Uterus (tissue), 4 donors: ENCODE results near the gene FAM227B. TPM values are rescaled to one million over a fixed set of nuclear protein-coding genes. Genes with fewer than 3 reads are reported as not detected.
A peak's percentile ranks its signal among the peaks of the same experiment; 100 is the strongest.
"Not testable (repeated sequence)": the region's sequence is repeated elsewhere in the genome, so short reads cannot be mapped to it uniquely, and the experiment has no call there.

Source experiments
- DNase-seq, 2 donors: peaks; one replicate each; pipeline ENCODE4 v3.0.0-alpha.2; 2019 to 2020
- H3K27ac ChIP-seq, 2 donors: fragments of 200-600 bp; sonication (generic); 1 replicate in 1 of 2; 2 replicates in 1 of 2; pipeline ENCODE4 v1.5.1; 2016 to 2018
- H3K27me3 ChIP-seq, 2 donors: fragments of 200-600 bp; sonication (generic); one replicate each; pipeline ENCODE4 v1.5.1; 2018 to 2019; ENCODE audit warnings: control low read depth in 1 of 2
- H3K36me3 ChIP-seq, 2 donors: fragments of 200-600 bp; sonication (generic); one replicate each; pipeline ENCODE4 v1.5.1; 2019; ENCODE audit warnings: control low read depth in 1 of 2
- H3K4me1 ChIP-seq, 2 donors: fragments of 200-600 bp; sonication (generic); one replicate each; pipeline ENCODE4 v1.5.1; 2018 to 2019; ENCODE audit warnings: control low read depth in 1 of 2
- H3K4me3 ChIP-seq, 2 donors: fragments of 200-600 bp; sonication (generic); 1 replicate in 1 of 2; 2 replicates in 1 of 2; pipeline ENCODE4 v1.5.1; 2018 to 2019; ENCODE audit warnings: mild to moderate bottlenecking in 1 of 2
- H3K9me3 ChIP-seq, 2 donors: fragments of 200-600 bp; sonication (generic); one replicate each; pipeline ENCODE4 v1.5.1; 2019; ENCODE audit warnings: control low read depth in 1 of 2
- CTCF ChIP-seq, 4 experiments: fragments of 200-600 bp in 2 of 4; fragments of 450-650 bp in 2 of 4; sonication (generic) in 2 of 4; IDR thresholded peaks; one replicate each; pipeline ENCODE4 v1.5.1; 2016 to 2019; ENCODE audit warnings: antibody characterized with exemption in 4 of 4, mild to moderate bottlenecking in 2 of 4, moderate library complexity in 1 of 4
- POLR2A ChIP-seq, 2 donors: fragments of 450-650 bp; IDR thresholded peaks; one replicate each; pipeline ENCODE4 v1.6.1; 2016; ENCODE audit warnings: antibody characterized with exemption in 2 of 2, mild to moderate bottlenecking in 1 of 2, moderate library complexity in 1 of 2
- intact Hi-C: fragments of 100-400 bp; cut with DNase I; formaldehyde crosslinking; loops from one replicate; pipeline ENCODE4 v1.15.1; 2023; ENCODE audit warnings: low total_unique reads
- total RNA-seq, 4 donors: library from RNA; depleted of rRNA in 3 of 4; stranded (reverse); fragments of >200 nt in 3 of 4; gene quantifications; one replicate each; pipeline versions ENCODE4 v1.1.0 to v1.2.4, GENCODE V29; 2014 to 2023
- donor health status: DM: yes; HTN: yes; CAD: no.

Gene FAM227B, protein sequence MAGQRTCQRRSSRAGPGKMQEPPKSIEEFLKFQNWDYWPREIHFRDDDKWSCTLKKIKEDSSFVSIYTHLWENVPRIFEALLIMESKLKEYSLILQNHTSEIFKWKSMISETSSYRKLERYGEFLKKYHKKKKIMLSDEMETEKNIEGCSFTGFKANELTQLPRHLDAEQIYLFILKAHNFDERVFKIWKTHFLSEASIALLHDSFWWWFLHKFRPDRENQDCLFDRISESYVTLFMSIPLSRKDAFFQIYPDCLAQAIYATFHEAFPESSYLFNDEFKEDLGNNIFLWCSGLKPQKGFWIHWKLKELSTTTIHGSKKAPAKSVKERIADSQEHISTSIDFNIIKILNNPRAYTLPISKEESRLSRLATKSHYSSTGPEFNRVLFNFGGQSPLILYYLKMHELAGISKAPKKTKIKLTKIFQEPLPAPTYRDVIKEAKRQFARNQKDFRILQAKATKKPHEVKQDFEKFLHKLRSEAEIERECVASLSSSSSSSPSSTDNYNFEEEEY
- 10 to 100 TPM in 2 of 4 donors, 1 to 10 TPM in 2; 2.6 to 15.7 (median 9.9) TPM for total RNA-seq

DNA sequence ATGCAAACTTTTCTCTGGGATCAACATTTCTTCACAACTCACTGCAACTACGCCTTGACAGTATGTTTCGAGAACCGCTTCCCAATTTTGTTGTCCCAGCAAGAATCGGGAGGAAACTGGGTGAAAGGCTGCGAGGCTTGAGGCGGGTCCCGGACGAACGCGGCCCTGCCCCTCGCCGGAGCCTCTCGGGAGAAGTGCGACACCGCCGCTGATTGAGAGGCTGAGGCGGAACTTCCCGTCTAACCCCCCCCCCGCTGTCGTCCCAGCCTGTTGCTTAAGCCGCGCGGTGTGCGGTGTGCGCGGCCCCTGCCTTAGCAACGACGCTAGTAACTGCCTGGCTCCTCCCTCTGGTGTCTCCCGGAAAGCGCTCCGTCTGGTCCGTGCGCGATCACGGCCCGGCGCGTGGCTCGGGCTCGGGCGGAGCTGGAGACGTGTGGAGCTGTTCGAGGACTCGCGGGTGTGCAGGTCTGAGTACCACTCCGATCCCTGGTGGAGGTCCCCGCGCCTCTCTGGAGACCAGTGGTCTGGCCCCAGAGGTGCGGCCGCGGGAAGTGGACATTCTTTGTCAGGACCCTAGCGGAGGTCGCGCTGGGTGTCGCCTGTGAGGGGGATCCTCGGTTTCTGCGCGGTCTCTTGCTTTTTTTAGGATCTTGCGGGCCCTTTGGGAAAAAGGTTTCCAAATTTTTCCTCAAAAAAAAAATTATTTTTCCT is at the start of gene FAM227B, which contains the start of gene DTWD1:
TSS of gene FAM227B (minus strand) at position 161 of the 711 bp plus-strand sequence. CDS start 5,647 bp downstream, outside the sequence.
TSS of gene DTWD1 (plus strand) at position 391 of the 711 bp plus-strand sequence. CDS start 4,120 bp downstream, outside the sequence.
- peaks cover 0 to 6% of the 10 kb centered on the region in 2 donors for H3K9me3 ChIP-seq
- H3K4me3 ChIP-seq = peak within 1 kb of the TSS; percentile 77 to 78
- H3K27ac ChIP-seq = peak within 1 kb of the TSS; percentile 95 to 96
- no peaks in the 10 kb centered on the region for H3K4me1 ChIP-seq
- DNase-seq = peak; percentile 96 to 97
- intact Hi-C loops = no loop called here
- H3K36me3 ChIP-seq = no peaks in the 10 kb centered on the region
- H3K27me3 ChIP-seq = no peaks in the 10 kb centered on the region
- TF ChIP-seq POLR2A (IDR thresholded peaks at IDR 0.05) (peak; percentile 76 to 96), CTCF (IDR thresholded peaks at IDR 0.05) (peak in 3 of 4 experiments; percentile 11 to 33 (median 22))

- Histone ChIP-seq H3K27me3 (no peaks in the 10 kb centered on the region), H3K9me3 (no peaks in the 10 kb centered on the region), H3K4me1 (no peaks in the 10 kb centered on the region), H3K4me3 (no peak overlapping the region), H3K36me3 (no peaks in the 10 kb centered on the region), H3K27ac (peak overlapping the region; percentile 40 to 64)
- TF ChIP-seq CTCF (IDR thresholded peaks at IDR 0.05) = no peak
- no peak for TF ChIP-seq POLR2A (IDR thresholded peaks at IDR 0.05)
- DNase-seq = no peak
- intact Hi-C loops = no loop called here
Observed at GRCh38 chr15:49669288-49669687, 48.7 kb upstream of the FAM227B start.

DNA sequence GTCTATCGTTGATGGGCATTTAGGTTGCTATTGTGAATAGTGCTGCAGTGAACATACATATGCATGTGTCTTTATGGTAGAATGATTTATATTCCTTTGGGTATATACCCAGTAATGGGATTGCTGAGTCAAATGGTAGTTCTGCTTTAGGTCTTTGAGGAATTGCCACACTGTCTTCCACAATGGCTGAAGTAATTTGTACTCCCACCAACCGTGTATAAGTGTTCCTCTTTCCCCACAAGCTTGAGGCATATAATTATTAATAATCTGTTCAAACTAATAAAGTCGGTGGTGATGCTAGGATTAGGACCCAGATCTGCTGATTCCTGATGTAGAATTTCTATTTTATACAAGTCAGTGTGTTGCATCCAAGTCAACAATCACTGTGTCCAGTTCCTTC is 45.9 kb upstream of the FAM227B start:
- H3K27ac ChIP-seq, DNase-seq, H3K4me1 ChIP-seq, H3K9me3 ChIP-seq, H3K36me3 ChIP-seq, H3K4me3 ChIP-seq, intact Hi-C loops, H3K27me3 ChIP-seq: not testable (repeated sequence)

GRCh38 chr15:49664716-49665115 is 44.1 kb upstream of the FAM227B start:
- TF ChIP-seq POLR2A (IDR thresholded peaks at IDR 0.05) (no peak), CTCF (IDR thresholded peaks at IDR 0.05) (no peak)
- no peak overlapping the region for H3K4me3 ChIP-seq
- no peaks in the 10 kb centered on the region for H3K9me3 ChIP-seq
- H3K27ac ChIP-seq = no peak overlapping the region
- H3K4me1 ChIP-seq = no peaks in the 10 kb centered on the region
- intact Hi-C loops = no loop called here
- H3K36me3 ChIP-seq = no peaks in the 10 kb centered on the region
- DNase-seq = no peak
- no peaks in the 10 kb centered on the region for H3K27me3 ChIP-seq

GRCh38 chr15:49656734-49657133 is 36.1 kb upstream of the FAM227B start:
- DNase-seq = no peak
- no peak for TF ChIP-seq POLR2A (IDR thresholded peaks at IDR 0.05)
- TF ChIP-seq CTCF (IDR thresholded peaks at IDR 0.05) = no peak
- Histone ChIP-seq H3K4me1 (no peaks in the 10 kb centered on the region), H3K4me3 (no peak overlapping the region), H3K27ac (no peak overlapping the region), H3K36me3 (no peaks in the 10 kb centered on the region), H3K27me3 (no peaks in the 10 kb centered on the region), H3K9me3 (no peaks in the 10 kb centered on the region)
- intact Hi-C loops = no loop called here
